ENCODE data around the gene HMOX2. TPM values are rescaled to one million over a fixed set of nuclear protein-coding genes. Genes with fewer than 3 reads are reported as not detected.

The HMOX2 gene
- total RNA-seq, 4 donors from 2014 or later, result 46.4 to 495 (median 55.7) TPM

DNA sequence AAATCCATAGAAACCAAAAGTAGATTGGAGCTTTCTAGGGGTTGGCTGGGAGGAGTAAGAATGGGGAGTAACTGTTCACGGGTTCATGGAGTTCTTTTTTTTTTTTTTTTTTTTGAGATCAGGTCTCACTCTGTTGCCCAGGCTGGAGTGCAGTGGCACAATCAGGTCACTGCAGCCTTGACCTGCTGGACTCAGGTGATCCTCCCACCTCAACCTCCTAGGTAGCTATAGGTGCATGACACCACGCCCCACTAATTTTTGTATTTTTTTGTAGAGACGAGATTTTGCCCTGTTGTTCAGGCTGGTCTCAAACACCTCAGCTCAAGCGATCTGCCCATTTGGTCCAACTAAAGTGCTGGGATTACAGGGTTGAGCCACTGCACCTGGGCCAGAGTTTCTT, 3.3 kb upstream of the HMOX2 start:
- H3K4me3 ChIP-seq, result no peak overlapping the region
- H3K4me1 ChIP-seq, result peaks cover 0 to 29% (median 20%) of the 10 kb centered on the region in 4 donors
- no peak for DNase-seq
- peaks cover 0 to 6% (median 0%) of the 10 kb centered on the region in 4 donors for H3K36me3 ChIP-seq
- H3K27ac ChIP-seq, result no peak overlapping the region
- 67 to 75% methylated on average over 3 to 4 of the region's 4 CpGs for WGBS, 2 donors (ENCODE audit: low coverage in 1 of 2)
- in situ Hi-C loops (cut with MboI; ENCODE audit: low pct_ligation_motif_present in 1 of 4, low pct_unique_long_range_greater_than_20kb in 1 of 4, low sequenced_read_pairs in 3 of 4), result no loop called here
- no peaks in the 10 kb centered on the region for H3K9me3 ChIP-seq
- TF ChIP-seq, protein P1, sequence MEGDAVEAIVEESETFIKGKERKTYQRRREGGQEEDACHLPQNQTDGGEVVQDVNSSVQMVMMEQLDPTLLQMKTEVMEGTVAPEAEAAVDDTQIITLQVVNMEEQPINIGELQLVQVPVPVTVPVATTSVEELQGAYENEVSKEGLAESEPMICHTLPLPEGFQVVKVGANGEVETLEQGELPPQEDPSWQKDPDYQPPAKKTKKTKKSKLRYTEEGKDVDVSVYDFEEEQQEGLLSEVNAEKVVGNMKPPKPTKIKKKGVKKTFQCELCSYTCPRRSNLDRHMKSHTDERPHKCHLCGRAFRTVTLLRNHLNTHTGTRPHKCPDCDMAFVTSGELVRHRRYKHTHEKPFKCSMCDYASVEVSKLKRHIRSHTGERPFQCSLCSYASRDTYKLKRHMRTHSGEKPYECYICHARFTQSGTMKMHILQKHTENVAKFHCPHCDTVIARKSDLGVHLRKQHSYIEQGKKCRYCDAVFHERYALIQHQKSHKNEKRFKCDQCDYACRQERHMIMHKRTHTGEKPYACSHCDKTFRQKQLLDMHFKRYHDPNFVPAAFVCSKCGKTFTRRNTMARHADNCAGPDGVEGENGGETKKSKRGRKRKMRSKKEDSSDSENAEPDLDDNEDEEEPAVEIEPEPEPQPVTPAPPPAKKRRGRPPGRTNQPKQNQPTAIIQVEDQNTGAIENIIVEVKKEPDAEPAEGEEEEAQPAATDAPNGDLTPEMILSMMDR (IDR thresholded peaks at IDR 0.05), result no peak
- no peak for TF ChIP-seq POLR2A (IDR thresholded peaks at IDR 0.05)
- no peak for TF ChIP-seq EP300 (IDR thresholded peaks at IDR 0.05; ENCODE audit: low read depth)
- TF ChIP-seq POLR2AphosphoS5 (IDR thresholded peaks at IDR 0.05), result no peak
- no peaks in the 10 kb centered on the region for H3K27me3 ChIP-seq
- intact Hi-C loops (cut with DNase I; ENCODE audit: low total_unique reads), result no loop called here

GRCh38 chr16:4474192-4474961, 1.8 kb upstream of the HMOX2 start, which contains the start of gene NMRAL1:
Gene NMRAL1 (minus strand): TSS chr16:4474625. CDS start chr16:4474132, 493 bp downstream.
- Histone ChIP-seq H3K27me3 (no peaks in the 10 kb centered on the region), H3K4me3 (peak within 1 kb of the TSS; percentile 62 to 71 (median 70)), H3K9me3 (no peaks in the 10 kb centered on the region), H3K36me3 (peaks cover 0 to under 1% (median 0%) of the 10 kb centered on the region in 4 donors), H3K4me1 (peaks cover 0 to 31% (median 20%) of the 10 kb centered on the region in 4 donors), H3K27ac (peak within 1 kb of the TSS; percentile 81 to 87 (median 84))
- DNase-seq, result peak; percentile 93
- in situ Hi-C loops (cut with MboI; ENCODE audit: low pct_ligation_motif_present in 1 of 4, low pct_unique_long_range_greater_than_20kb in 1 of 4, low sequenced_read_pairs in 3 of 4) (no loop called here), intact Hi-C loops (cut with DNase I; ENCODE audit: low total_unique reads) (no loop called here)
- 2 to 50% methylated on average over 2 to 53 of the region's 60 CpGs for WGBS, 2 donors (ENCODE audit: low coverage in 1 of 2)
- no peak for TF ChIP-seq EP300 (IDR thresholded peaks at IDR 0.05; ENCODE audit: low read depth)
- TF ChIP-seq POLR2AphosphoS5 (IDR thresholded peaks at IDR 0.05), result peak; percentile 72 to 79 (median 75)
- TF ChIP-seq, protein P1 (IDR thresholded peaks at IDR 0.05), result peak in 1 of 5 experiments; percentile 6
- peak; percentile 61 for TF ChIP-seq POLR2A (IDR thresholded peaks at IDR 0.05)

- DNase-seq, result no peak
- no peak for TF ChIP-seq EP300 (IDR thresholded peaks at IDR 0.05; ENCODE audit: low read depth)
- TF ChIP-seq, protein P1 (IDR thresholded peaks at IDR 0.05), result peak in 1 of 5 experiments; percentile 15
- 69% methylated on average over 2 of the region's 2 CpGs; no CpG with 5 or more reads in 1 of the 2 donors for WGBS, 2 donors (ENCODE audit: low coverage in 1 of 2)
- peaks cover 0 to 30% (median 20%) of the 10 kb centered on the region in 4 donors for H3K4me1 ChIP-seq
- in situ Hi-C loops (cut with MboI; ENCODE audit: low pct_ligation_motif_present in 1 of 4, low pct_unique_long_range_greater_than_20kb in 1 of 4, low sequenced_read_pairs in 3 of 4), result no loop called here
- H3K27me3 ChIP-seq, result no peaks in the 10 kb centered on the region
- no peaks in the 10 kb centered on the region for H3K36me3 ChIP-seq
- no peak overlapping the region for H3K4me3 ChIP-seq
- no peaks in the 10 kb centered on the region for H3K9me3 ChIP-seq
- H3K27ac ChIP-seq, result no peak overlapping the region
- intact Hi-C loops (cut with DNase I; ENCODE audit: low total_unique reads), result no loop called here
Measured at GRCh38 chr16:4477966-4478365, 1.8 kb downstream of the HMOX2 start.

- no peaks in the 10 kb centered on the region for H3K9me3 ChIP-seq
Measured at GRCh38 chr16:4481526-4481925, 5.3 kb downstream of the HMOX2 start.

More at GRCh38 chr16:4481526-4481925, 5.3 kb downstream of the HMOX2 start:
- H3K4me3 ChIP-seq, result no peak overlapping the region
- H3K27me3 ChIP-seq, result no peaks in the 10 kb centered on the region
- no peak overlapping the region for H3K27ac ChIP-seq
- peaks cover 0 to 10% (median 1%) of the 10 kb centered on the region in 4 donors for H3K4me1 ChIP-seq
- peaks cover 0 to 15% (median 0%) of the 10 kb centered on the region in 4 donors for H3K36me3 ChIP-seq
- intact Hi-C loops (cut with DNase I; ENCODE audit: low total_unique reads) (no loop called here), in situ Hi-C loops (cut with MboI; ENCODE audit: low pct_ligation_motif_present in 1 of 4, low pct_unique_long_range_greater_than_20kb in 1 of 4, low sequenced_read_pairs in 3 of 4) (no loop called here)
- no peak for DNase-seq
- no peak for TF ChIP-seq POLR2A (IDR thresholded peaks at IDR 0.05)
- TF ChIP-seq, protein P1 (IDR thresholded peaks at IDR 0.05), result no peak
- 66 to 67% methylated on average over 2 of the region's 2 CpGs for WGBS, 2 donors (ENCODE audit: low coverage in 1 of 2)

Measured in transverse colon (tissue), 4 donors.